ENCODE data around the gene GGT1.
"Not testable (repeated sequence)": the region's sequence is repeated elsewhere in the genome, so short reads cannot be mapped to it uniquely, and the experiment has no call there.

The GGT1 gene

DNA sequence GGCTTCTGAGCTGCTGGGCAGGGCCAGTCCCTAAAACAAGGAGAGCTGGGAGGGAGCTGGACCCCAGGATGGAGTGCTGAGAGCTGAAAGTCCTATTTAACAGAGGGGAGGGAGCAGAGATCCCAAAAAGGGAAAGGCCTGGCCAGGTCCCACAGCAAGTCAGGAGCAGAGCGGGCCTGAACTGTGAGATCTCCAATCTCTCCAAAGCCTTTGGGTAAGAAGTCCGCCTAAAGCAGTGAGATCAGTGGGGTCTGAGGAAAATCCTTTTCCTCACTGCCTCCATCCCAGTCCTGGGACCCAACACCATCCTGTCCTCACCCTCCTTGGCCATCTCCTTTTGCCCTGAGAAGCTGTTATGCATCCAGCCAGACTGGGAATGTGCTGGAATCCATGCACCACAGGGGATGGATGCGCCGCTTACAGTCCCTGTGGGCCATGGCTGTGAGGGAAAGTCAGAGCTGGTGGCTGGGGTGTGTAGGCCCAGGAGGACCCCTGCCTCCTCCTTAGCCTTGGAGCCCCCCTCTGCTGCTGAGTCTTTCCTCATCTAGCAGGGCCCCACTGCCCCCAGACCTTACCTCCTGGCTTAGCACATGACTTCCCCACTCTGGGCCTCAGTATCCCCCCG lies 18.7 kb upstream of the GGT1 start:
- DNase-seq = no peak

DNA sequence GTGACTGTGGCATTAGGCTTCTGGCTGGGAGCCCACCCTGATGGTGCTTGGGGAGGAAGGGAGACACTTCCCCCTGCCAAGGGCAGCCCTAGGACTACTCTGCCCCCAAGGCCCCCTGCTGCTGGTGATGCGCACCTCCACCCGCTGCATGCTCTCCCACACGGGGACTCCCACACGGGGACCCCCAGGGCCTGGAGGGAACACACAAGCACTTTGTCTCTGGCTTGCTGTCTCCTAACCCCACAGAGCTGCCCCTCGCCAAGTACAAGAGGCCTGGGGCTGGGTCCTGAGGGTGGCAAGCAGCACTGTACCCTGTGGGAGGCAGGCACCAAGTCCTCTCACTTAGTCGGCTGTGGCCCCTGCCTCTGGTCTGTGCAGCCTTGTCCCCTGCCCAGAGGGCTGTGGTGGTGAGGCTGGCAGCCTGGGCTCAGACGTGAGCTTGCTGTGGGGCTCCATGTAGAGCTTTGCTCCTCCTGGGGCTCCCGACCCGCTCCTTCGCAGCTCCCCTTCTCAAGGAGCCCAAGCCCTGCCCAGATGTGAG lies 18.1 kb upstream of the GGT1 start:
- no peak for DNase-seq

DNA sequence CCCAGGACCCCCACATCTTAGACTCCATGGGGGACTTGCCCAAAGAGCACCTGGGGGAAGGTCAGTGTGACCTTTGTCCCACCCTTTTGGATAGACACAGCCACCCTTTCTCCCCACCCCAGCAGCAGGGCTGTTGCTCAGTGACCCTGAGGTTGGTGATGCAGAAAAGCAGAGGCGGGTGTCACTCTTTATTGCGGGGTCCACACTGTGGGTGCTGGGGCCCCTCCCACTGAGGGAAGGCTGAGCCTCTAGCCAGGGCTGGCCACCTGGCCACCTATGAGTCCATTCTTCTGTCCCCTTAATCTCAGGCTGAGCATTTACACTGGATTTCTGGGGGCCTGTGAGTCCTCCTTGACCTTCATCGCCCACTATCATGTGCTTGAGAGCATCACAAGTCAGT lies 17.5 kb upstream of the GGT1 start:
- no peak for DNase-seq

DNA sequence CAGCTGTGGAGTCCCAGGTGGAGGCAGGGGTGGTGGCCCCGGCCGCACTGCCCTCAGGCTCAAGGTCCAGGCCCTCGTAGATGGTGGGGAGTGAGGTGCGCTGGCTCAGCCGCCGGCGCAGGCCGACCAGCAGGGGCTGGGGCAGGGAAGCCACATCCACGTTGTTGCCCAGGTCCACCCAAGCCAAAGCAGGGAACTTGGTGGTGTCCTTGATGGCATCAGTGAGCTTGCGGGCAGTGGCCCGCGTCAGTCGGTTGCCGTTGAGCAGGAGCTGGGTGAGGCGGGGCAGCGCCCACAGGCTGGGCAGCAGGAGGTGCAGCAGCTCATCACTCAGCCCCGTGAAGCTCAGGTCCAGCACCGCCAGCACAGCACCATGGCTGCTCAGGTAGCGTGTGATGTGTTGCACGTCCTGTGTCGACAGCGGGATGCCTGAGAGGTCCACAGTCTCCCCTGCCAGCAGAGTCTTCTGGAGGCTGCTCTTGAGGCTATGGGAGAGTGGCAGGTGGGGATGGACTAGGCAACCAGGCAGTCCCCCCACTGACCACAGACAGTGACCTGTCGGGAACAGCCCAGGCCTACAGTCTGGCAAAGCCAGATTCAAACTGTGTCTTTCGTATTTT lies 17.0 kb upstream of the GGT1 start:
- no peak for DNase-seq

DNA sequence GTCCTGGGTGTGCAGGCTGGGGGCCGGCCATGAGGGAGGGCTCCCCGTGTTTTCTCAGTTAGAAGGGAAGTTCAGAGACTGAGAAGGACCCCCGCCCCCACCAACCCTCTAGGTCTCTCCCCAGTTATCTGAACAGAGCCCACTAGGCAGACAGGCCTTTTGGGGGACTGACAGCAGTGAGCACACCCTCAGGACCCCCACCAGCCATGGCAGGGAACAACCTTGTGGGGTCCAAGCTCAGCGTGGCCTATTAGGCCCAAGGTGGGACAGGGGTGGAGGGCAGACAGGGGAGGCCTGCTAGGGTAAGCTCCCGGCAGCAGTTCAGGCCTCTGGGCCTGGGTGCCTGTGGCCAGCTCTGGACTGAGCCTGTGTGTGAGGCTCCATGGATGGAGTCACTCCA lies 15.7 kb upstream of the GGT1 start:
- DNase-seq = no peak

DNA sequence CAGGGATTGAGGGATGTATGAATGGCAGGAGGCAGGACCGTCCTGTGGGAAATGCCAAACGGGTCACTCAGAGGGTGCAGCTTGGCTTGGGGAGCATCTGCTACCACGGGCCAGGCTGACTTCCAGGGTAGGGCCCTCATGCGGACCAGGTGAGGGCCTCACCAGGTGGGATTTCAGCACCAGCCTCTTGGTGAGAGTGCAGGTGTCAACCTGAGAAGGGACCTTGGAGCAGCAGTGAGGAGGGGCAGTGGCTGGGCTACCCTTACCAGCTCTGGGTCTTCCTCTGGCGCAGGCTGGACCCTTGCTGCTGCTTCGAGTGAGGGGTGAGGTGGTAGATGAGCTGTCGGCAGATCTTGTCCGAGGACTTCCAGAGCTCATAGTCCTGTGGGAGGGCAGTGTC lies 15.0 kb upstream of the GGT1 start:
- no peak for DNase-seq

DNA sequence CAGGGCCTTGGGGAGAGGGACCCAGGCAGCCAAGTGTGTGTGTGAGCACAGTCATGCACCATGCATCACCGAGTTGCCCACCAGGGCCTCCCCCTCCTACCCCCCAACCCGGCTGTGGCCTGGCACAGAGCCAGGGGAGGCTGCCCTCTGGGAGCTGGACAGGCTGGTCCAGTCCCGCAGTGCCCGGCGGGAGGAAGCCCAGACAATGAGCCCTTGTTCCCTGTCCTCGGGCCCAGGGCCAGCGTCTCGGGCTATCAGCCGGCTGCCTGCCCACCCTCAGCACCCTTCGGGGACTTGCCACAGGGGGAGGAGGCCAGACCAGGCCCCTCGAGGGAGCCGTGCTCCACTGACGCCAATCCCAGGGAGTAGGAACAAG lies 14.6 kb upstream of the GGT1 start:
- no peak for DNase-seq

DNA sequence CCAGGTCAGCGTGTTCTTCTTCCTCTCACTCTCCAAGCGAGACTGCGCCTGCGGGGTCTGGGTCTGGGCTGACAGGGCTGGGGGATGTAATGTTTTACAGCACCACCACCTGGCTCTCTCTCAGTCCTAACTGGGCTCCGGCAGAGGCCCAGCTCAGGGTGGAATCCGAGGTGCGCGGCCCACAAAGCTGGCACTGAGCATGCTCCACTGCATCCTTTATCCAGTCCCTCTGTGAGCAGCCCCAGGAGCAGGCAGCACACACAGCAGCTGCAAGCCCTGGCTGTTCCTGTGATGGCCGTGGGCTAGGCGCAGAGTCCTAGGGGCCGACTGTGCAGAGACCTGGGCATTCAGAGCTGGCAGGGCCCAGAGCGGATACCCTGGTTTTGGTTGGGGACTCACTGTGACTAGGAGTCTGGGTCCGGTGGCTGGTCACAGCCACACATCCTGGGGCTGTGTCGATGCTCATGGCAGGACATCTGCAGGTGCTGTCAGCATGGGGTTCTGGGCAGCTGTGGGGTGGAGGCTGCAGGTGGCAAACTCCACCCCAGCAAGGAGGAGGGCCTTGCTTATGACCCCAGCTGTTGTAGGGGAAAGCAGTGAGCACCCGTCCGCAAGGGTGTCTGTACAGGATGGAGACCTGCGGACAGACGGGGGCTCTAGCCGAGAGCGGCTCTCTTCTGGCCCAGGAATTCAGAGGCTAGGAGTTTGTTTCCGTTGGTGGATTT lies 14.1 kb upstream of the GGT1 start:
- DNase-seq = no peak

DNA sequence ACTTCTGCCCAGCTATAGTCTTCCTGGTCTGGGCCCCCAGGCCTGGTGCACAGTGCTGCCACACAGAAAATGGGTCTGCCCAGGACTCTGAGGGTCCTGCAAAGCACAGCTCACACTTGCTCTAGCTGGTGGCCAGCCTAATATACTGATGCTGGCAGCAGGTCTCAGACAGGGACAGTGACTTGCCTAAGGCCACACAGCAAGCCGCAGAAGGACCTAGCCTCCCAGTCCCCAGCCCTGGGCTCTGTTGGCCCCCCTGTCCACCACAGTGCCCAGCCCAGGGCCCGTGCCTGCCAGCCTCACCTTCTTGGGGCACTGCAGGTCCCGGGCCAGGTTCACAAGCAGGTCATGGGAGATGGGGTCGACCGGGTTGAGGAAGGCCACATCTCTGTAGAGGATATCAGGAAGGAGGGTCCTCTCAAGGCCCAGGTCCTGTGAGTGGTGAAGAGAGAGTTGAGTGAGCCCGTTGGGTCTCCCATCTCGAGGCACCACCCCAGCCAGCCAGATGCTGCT lies 13.4 kb upstream of the GGT1 start:
- DNase-seq = no peak

DNA sequence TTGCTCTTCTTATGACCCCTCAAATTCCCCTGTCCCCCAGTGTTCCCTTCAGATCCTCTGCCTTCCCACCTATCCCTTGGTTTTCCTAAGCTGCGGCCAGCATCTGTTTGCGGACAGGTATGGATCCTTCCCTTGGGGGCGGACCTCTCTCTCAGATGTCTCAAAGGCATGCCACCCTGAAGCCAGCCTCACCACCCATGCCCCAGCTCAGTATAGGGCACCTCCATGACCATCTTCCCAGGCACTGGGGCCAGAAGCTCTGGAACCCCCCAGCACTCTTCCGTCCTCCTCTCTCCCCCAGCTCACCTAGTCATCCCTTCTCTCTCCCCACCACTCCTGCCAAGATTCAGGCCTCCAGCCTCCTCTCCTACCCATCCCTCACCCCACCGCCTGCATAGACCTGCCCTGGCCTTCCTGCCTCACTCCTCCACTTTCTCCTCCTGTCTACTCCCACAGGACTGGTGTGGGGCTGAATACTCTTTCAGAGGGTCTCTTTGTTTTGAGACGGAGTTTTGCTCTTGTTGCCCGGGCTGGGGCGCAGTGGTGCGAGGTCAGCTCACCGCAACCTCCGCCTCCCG lies 12.3 kb upstream of the GGT1 start:
- DNase-seq = no peak

DNA sequence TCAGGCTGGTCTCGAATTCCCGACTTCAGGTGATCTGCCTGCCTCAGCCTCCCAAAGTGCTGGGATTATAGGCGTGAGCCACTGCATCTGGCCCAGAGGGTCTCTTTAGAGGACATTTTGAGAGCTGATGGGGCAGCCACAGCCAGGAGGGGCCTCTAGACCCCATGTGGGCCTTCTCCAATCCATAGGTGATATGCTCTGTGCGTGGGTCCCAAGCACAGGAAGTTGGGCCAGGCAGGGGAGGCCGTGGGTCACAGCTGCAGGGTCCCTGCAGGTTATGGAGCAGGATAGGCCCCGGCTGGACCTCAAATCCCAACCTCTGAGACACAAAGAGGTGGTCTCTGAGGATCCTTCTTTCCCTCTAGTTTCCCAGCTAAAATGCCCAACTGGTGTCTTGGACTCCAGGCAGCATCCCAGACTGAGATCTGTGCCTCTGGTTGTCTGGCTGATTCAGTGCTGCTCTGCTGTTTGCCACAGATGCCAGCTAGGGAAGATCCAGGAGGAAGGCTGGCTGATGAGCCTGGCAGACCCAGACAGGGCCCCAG lies 11.6 kb upstream of the GGT1 start:
- no peak for DNase-seq

DNA sequence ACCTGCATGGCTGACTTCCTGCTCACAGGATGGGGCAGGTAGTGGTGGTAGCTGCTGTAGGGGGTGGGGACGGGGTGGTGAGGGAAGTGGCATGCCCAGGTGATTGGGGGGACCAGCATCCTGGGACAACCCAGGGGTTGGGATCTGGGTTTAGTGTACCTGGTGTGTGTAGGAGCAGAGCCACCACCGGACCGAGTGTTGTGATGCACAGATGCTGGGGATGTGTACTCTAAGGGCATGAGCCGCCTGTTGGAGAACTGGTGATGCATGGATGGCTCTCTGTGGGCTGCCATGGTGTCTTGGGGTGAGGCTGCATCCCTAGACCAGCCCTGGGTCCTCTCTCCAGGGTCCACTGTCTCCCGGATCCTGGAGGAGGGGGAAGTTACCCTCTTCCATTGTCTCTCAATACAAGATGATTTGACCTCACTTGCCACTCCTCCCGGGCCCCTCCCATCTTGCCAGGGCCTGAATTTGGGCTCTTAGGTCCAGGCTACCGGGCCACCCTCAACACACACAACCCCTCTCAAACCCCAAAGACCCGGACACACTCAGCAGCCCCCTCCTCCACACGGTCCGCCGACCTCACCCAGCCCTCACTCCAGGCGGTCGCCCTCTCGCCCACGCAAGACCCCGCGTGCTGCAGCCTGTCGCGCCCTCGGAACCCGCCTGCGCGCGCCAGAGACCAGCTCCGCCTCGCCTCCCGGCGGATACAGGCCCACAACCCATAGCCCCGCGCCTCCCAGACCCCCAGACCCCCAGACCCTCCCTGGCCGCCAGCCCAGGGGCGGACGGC lies 10.7 kb upstream of the GGT1 start:
- DNase-seq = no peak

DNA sequence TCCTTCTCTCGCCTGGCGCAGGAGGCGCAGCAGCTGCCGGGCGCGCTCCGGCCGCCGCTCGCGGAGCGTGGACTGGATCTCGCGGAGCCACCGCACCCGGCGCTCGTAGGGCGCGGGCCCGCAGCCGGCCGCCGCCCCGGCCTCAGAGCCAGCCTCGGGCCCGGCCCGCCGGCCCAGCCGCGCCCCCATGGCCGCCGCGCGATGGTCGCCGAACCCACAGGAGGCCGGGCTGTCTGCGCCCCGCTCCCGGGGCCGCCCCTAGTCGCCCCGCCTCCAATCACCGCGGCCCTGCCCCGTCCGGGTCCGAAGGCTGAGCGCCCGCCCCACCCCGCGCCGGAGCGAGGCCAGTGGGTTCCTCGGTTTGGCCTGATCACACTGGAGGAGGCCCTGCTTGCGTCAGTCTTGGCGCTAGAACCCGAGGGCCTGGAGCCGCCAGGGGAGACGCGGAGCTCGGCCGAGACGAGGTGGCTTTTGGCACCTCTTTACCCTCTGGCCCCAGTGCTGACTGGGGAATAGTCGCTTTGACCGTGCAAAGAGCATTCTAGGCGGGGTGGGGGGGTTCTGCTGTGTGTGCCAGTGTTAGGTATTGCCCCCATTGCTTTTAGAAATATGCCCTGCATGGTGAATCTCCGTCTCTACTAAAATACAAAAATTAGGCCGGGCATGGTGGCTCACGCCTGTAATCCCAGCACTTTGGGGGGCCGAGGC lies 10.0 kb upstream of the GGT1 start, which contains the start of gene LRRC75B:
Gene LRRC75B (minus strand): TSS at position 223 of the 708 bp plus-strand sequence. CDS start 34 bp downstream, at position 189.
- no peak for DNase-seq

DNA sequence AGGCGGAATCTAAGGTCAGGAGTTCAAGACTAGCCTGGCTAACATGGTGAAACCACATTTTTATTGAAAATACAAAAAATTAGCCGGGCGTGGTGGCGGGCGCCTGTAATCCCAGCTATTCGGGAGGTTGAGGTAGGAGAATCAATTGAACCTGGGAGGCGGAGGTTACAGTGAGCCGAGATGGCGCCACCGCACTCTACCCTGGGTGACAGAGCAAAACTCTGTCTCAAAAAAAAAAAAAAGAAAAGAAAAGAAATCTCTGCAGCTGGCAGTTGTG lies 9.5 kb upstream of the GGT1 start:
- not testable (repeated sequence) for DNase-seq

DNA sequence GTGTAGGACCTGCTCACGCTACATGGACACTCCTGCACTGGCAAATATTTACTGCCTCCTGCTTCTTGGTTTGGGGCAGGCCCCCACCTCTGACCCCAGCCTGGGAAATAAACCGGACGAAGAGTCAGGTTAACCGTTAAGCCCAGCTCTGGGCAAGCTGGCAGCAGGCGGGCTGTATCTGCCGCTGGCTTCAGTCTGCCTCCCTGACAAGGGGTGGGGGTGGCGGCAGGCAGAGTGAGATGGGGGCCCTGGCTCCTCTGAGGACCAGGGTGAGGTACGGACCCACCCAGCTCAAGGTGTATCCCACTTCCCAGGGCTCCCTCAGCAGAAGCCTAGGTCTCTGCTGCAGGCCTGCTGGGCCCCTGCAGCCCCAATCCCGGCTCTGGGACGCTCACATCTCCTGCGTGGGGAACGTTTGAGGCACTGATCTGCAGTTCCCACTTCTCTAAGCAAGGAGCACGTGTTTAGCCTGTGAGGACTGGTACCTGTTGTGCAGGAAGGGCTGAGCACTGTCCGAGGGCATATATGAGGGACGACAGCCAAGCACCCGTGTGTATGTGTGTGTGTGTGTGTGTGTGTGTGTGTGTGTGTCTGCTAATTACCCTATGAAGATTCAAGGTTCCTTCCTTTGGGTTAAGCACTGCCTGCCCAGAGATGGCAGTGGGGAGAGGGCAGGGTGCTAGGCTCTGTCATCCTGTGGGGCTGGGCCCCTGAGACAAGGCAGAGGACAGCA lies 9.0 kb upstream of the GGT1 start:
- DNase-seq = no peak

DNA sequence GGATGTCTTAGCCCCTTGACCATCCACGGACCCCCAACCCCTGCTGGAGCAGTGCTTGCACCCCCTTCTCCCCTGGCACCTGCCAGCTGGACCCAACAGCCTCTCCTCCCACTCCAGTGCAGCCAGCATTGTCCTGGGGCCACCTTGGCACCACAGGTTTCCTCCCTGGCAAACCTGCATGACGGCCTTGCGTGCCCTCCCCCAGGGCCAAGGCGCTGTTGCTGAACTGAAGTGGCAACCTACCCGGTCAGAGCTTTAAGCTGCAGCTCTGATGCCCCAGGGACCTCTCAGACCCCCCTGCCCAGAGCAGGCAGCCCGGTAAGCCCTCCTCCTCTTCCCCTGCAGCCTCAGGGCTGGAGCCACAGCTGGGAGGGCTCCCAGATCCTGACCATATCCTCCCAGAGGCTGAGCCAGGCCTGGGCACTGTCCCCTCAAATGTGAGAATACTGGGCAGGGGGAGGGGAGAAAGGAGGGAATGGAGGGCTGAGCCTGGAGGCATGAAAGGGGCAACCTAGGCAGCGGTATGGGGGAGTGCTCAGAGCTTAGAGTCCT lies 8.3 kb upstream of the GGT1 start:
- DNase-seq = no peak

DNA sequence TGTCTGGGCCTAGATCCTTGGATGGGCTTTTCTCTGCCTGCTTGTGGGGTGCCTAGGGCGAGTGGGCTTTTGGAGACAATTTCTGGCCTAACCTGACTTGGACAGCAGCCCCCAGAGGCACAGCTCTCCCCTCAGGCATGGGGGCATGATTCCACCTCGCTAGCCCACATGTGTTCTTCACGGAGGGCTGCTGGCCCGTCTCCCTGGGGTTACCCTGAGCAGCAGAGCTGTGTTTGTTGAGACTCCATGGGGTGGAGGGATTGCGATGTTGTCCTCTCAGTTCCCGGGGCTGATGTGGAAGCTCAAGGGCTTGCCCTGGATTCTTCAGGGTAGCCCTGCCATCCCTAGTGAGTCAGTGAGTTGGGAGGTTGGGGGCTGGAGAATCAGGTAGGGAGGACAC lies 7.8 kb upstream of the GGT1 start:
- no peak for DNase-seq

DNA sequence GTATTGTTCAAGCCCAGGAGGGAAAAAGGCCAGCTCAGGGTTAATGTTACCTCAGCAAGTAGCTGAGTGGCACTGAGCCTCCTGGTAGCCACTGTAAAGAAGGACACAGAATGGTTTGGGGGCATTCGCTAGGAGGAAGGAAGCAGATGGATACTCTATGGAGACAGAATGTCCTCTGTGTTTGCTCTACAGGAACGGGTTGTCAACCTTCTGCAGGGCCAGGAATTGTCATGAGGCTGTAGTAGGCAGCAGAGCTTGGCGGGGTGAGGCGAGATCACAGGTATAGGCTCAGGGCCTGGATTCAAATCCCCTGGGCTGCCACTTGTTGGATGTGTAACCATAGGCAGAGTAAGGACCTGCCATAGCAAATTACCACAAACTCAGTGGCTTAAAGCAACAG lies 7.1 kb upstream of the GGT1 start:
- DNase-seq = no peak

DNA sequence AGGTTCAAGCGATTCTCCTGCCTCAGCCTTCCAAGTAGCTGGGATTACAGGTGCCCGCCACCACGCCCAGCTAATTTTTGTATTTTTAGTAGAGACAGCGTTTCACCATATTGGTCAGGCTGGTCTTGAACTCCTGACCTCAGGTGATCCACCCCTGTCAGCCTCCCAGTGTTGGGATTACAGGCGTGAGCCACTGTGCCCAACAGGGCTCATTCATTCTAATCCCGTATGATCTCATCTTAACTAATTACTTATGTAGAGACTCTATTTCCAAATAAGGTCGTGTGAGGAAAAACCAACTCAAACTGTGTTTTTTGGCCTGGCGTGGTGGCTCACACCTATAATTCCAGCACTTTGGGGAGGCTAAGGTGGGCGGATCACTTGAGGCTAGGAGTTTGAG lies 5.9 kb upstream of the GGT1 start:
- DNase-seq = not testable (repeated sequence)

DNA sequence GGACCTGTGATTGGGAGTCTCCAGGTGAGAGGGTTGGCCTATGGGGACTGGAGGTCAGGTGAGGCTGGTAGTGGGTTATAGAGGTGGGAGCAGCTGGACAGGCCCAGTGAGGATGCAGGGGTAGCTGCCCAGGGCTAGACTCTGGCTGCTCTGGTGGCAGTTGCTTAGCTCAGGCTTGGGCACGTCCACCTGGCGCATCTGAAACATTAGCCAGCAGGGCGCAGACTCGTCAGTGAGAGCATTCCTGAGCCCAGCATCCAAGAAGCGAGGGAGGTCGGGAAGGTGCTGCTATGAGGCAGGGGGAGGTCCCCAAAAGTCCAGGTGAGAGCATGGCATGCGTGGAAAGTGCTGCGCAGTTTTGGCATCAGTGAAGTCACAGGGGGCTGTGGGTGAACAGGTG lies 3.5 kb upstream of the GGT1 start:
- DNase-seq = no peak
